ENCODE measurements around the gene PPP1R3E.

DNA sequence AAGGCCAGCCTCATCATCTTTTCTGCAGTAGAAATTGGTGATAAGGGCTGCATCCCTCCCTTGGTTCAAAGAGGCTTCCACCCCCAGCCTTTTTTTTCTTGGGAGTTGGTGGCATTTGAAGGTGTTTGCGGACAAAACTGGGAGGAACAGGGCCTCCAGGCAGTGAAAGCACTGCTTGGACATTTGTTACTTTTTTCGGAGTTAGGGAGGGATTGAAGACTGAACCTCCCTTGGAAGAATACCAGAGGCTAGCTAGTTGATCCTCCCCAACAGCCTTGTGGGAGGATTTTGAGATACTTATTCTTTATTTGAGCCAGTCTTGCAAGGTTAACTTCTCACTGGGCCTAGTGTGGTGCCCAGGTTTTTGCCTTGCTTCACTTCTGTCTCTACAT, 21.8 kb upstream of the PPP1R3E start:
- TF ChIP-seq, protein P1, sequence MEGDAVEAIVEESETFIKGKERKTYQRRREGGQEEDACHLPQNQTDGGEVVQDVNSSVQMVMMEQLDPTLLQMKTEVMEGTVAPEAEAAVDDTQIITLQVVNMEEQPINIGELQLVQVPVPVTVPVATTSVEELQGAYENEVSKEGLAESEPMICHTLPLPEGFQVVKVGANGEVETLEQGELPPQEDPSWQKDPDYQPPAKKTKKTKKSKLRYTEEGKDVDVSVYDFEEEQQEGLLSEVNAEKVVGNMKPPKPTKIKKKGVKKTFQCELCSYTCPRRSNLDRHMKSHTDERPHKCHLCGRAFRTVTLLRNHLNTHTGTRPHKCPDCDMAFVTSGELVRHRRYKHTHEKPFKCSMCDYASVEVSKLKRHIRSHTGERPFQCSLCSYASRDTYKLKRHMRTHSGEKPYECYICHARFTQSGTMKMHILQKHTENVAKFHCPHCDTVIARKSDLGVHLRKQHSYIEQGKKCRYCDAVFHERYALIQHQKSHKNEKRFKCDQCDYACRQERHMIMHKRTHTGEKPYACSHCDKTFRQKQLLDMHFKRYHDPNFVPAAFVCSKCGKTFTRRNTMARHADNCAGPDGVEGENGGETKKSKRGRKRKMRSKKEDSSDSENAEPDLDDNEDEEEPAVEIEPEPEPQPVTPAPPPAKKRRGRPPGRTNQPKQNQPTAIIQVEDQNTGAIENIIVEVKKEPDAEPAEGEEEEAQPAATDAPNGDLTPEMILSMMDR (conservative IDR thresholded peaks at IDR 0.05), result no peak
- no peak for TF ChIP-seq ZFX (IDR thresholded peaks at IDR 0.05)
